Retina (tissue), 1 donor: ENCODE results near the gene YKT6.
"Not testable (repeated sequence)": the region's sequence is repeated elsewhere in the genome, so short reads cannot be mapped to it uniquely, and the experiment has no call there.

Experiments
- DNase-seq: peaks from one replicate; pipeline ENCODE4 v3.0.0-alpha.2; 2016

The YKT6 gene

GRCh38 chr7:44172803-44173424 is 27.9 kb upstream of the YKT6 start:
- DNase-seq, result no peak

DNA sequence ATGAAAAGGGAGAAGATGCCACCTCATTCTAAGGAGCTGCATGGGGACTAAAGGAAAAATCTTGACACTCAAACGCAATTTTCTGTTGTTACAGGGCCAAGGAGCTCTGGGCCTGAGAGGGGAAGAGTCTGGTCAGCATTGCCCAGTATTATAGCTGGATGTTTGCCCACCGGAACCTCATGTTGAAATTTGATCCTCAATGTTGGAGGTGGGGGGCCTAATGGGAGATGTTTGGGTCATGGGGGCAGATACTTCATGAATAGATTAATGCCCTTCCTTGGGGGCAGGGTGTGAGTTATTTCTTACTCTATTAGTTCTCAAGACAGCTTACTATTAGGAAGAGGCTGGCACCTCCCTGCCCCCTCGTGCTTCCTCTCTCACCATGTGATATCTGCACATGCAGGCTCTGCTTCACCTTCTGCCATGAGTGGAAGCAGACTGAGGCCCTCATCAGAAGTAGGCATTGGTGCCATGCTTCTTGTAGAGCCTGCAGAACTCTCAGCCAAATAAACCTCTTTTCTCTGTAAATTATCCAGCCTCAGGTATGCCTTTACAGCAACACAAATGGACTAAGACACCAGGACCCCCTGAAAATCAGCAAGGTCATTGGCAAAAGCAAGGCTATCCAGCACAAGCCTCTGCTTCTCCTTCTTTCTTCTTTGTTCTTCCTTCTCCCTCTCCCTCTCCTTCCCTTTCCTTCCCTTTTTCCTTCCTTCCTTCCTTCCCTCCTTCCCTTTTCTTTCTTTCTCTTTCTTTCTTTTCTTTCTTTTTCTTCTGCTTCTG is 26.7 kb upstream of the YKT6 start:
- no peak for DNase-seq

DNA sequence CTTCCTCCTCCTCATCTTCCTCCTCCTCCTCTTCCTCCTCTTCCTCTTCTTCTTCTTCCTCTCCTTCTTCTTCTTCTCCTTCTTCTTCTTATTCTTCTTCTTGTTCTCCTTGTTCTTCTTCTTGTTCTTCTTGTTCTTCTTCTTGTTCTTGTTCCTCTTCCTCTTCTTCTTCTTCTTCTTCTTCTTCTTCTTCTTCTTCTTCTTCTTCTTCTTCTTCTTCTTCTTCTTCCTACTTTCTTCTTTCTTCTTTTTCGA is 26.2 kb upstream of the YKT6 start:
- not testable (repeated sequence) for DNase-seq

DNA sequence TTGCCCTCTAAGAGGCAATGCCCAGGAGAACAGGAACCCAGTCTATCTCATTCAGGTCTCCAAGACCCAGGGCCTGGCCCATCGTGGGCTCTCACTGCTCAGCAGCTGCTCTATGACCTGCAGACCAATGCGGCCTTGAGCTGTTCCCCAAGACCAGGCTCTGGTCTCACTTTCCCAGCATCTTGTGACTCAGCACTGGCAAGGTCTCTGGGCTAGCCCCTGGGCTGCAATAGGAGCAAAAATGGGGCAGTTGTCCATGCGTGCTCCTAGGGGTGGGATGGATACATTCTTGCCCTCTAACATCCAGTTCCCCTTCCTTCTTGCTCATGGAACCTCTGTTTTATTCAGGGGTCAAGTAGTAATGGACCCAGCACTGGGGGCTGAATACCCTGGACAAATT is 25.0 kb upstream of the YKT6 start:
- no peak for DNase-seq

GRCh38 chr7:44176486-44176885 is 24.3 kb upstream of the YKT6 start:
- DNase-seq, result no peak

DNA sequence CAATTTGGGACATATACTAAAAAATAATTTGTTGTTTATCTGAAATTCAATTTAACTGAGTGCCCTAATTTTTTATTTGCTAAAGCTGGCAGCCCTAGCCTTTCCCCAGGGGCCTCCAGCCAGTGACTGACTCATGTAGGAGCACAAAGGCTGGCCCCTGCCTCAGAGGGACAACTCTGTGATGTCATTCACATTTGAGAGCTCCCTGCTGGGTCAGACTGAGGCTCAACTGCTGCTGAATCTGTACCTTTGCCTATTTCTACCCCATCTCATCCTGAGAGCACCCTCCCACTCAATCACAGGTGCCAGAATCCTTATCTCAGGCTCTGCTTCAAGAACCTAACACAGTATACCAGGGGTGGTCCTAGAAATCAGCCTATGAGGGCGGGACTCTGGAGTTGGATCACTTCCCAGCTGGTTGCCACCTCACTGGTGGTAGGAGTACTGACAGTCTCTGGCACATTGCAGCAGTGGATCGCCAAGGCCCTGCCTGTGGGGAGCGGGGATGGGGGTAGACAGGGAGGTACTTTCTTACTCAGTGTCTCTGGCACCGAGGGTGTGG is 23.1 kb upstream of the YKT6 start:
- peak; percentile 22 for DNase-seq

DNA sequence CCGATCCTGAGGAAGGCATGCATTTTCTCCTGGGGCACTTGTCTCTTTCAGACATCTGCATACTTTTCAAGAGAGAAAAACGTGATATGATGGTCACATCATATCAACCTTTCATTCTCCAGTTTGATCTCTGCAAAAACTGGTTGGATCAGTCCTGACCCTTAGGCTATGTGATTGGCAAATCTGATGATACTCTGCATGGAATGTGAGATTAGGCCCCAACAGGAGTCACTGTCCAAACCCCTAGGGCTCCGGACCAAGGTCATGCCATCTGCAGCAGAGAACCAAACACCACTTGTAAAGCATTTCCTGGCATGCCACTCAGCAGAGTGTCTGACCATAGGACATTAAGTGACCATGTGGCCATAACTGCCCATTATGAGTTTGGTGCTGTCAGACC is 20.1 kb upstream of the YKT6 start:
- DNase-seq, result no peak

GRCh38 chr7:44182827-44183226 is 18.0 kb upstream of the YKT6 start:
- no peak for DNase-seq

DNA sequence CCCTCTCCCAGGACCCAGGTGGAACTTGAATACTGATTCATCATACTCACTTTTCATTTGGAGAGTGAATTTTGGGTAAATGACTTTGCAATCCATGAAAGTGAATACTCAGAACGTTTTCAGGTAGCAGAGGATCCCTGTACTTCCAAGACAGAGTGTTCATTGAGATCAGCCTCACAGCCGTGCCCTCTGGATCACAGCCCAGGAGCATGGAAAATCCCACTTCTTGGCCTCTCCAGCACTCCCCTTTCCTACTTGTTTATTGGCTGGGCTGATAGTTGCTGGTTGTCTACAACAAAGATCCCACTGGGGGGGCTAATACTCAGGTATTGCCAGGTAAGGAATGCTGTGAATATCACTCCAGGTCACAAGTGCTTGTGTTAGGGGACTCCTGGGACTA is 17.4 kb upstream of the YKT6 start:
- DNase-seq, result no peak

DNA sequence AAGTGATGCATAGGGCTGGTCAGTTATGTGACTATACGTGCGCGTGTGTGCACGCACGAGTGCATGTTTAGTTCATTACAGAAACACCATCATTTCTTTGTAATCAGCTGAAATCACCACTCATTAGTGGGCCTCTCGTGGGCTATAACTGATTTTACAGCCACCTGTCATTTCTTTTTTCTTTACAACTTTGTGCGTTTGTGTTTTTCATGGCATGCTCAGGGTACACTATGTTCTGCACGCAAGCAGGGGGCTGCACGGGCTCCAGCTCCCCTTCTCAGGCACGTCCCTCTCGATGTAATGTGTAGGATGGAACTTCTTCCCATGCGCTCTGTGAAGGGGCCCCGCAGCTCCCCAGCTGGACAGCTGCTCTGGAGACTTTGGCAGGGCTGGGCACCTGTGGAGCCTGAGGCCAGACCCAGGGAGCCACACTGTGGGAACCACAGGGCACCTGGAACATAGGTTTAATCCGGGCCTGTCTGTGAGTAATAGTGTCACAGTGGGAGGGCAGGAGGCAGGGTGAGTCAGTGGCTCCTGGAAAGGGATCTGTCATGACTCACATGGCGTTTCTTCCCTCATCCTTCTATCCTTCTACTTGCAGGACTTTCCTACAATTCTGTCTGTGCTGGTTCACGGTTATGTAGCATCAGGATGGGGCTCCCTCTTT is 16.4 kb upstream of the YKT6 start:
- DNase-seq, result peak; percentile 58

DNA sequence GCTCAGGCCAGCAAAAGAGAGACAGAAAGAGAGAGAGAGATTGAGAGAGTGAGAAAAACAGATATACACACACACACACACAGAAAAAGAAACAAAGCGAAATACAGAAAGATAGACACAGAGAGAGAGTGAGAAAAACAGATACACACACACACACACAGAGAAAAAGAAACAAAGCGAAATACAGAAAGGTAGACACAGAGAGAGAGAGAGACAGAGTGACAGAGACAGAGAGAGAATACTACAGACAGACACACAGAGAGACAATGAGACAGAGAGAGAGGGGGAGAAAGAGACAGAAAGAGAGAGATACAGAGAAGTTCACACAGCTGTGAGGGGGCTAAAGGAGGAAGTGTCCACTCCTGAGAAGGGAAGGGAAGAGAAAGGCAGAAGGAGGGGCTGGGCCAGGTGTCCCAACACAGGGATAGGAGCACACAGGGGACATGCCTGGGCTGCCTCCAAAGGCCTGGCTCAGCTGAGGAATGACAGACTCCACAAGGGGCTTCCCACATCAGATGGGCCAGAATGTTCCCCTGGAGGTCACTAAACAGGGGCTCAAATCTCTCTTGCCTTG is 15.8 kb upstream of the YKT6 start:
- no peak for DNase-seq

- DNase-seq, result no peak
These were observed 15.0 kb upstream of the YKT6 start for GRCh38 chr7:44185729-44186128.

GRCh38 chr7:44186736-44187135 is 14.0 kb upstream of the YKT6 start:
- no peak for DNase-seq

- DNase-seq, result peak; percentile 36
These were observed 13.0 kb upstream of the YKT6 start for GRCh38 chr7:44187636-44188416.

DNA sequence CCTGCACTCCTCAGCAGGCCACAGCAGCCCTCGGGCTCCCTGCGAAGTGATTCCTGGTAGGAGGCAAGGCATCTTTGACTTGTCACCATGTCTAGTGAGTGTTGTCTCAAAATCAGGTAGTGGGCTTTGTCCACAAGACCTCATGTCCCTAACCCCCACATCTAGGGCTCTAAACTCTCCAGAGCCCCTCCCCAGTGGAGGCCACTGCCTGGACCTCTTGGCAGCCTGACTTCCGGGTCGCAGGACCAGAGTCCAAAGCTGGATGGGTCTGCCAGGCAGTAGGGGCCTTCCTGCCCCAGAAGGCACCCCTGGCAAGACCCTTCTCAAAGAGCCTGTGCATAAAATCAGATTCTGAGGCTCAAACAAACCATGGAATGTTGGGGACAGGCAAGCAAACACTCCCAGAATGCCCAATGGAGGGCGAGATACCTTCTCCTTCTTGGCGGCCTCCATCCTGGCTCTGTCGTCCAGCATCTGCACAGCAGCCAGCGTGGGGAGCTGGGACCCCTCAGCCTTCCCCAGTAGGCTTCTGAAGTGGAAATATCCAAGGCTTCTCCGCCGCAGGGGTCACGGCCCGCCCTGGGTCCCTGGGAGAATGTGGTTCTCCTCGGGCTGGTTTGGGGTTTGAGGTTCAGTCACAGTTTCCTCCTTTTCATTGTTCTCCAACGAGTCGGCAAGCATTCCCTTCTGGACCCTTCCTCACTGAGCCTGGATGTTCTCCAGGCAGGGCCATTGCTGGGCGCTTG is 12.1 kb upstream of the YKT6 start:
- DNase-seq, result no peak

DNA sequence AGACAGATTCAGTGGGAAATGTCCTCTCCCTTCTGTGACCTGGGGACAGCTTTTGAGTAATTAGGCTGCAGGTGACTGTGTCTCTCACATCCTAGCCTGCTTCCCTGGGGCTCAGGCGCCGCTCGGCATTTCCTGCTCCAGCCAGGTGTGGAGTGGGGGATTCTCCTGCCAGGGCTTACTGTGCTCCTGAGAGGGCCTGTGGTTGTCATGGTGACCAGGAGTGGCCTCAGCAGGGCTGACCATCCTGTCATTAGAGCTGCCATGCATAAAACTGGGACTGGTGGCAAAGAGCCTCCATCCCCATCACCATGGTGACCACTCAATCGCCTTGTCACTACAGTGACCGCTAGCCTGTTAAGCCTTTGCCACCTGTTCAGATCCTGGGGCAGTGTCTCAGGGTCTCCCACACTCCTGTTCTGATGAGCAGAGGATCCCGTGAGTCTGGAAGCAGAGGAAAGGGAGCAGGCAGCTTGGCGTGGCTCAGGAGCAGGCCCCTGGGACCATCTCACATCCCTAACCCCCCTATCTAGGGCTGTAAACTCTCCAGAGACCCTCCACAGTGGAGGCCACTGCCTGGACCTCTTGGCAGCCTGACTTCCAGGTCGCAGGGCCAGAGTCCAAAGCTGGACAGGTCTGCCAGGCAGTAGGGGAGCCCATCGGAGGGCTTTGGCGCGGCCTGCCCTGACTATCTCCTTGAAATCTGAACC is 11.3 kb upstream of the YKT6 start, which contains the start of gene GCK:
Gene GCK, minus strand, starts transcription at position 154 of the 707 bp plus-strand sequence. CDS start 486 bp downstream, outside the sequence.
- DNase-seq, result peak; percentile 74

GRCh38 chr7:44189993-44190872 is 10.5 kb upstream of the YKT6 start:
- DNase-seq, result no peak

DNA sequence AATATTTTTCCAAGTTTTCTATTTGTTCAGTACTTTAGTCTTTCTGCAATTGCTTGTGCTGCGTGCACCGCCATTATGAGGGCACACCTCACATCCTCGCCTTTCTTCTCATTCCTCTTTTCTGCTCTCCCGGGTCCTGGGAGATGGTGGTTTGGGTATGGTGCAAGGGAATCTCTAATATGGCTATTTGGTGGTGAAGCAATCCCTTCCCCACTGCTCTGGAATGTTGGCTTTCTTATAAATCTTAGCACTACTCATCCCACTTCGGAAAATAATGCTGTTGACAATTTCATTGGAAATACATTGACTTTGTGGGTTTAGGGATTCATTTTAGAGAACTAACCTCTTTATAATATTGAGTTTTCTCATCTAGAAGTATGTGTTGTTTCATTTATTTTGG is 9.6 kb upstream of the YKT6 start:
- no peak for DNase-seq

DNA sequence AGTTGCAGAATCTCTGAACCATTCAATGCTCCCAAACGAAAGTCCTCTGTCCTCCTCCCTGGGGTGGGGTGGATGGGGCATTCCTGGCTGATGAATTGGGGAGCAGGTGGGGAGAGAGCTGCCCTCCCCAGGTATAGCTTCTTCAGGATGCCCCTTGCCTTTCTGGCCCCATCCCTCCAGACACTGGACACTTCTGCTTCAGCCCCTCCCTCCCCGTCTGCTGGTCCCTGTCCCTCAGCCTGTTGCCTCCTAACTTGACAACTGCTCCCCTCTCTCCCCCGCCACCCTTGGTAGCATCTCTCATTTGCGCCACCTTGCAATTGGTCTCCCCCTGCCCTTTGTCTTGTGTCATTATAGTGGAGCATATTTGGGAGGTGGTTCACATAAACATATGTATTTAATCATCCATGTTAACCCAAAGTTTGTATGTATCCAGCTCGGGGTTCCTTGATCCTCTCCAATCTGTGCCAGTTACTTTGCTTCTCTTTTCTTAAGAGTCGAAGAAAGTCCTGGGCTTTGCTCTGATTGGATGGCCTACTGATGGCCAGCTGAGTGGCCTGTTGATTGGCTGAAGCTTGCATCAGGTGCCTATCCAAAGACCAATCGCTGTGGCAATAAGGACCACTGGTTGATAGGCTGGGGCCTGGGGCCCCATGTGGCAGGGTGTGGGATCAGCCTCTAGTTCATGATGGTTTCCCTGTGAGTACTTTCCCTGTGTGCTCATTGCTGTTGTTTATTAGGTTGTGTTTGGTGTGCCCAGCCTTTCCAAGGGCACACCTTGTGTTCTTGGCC is 7.6 kb upstream of the YKT6 start:
- DNase-seq, result no peak
